Endothelial cell of umbilical vein (primary cell): Measurements from ENCODE around the gene CCDC150. TPM values are rescaled to one million over a fixed set of nuclear protein-coding genes. Genes with fewer than 3 reads are reported as not detected.

Source experiments
- BruUV-seq: library from RNA; stranded (reverse); fragments of 400-500 nt; replicated peaks from 2 replicates; lab custom pipeline; 2021; lab: Mats Ljungman, UMichigan
- CTCF ChIA-PET: fragments of 300-600, 350-600 bp; sonication (Branson Sonifier 250); formaldehyde crosslinking; loops from one replicate; lab custom pipeline; 2021; ENCODE audit warnings: antibody characterized with exemption, inconsistent platforms; lab: Charles Lee
- POLR2A ChIA-PET: fragments of 300-600, 350-600 bp; sonication (Branson Sonifier 250); formaldehyde crosslinking; loops from one replicate; lab custom pipeline; 2021; ENCODE audit warnings: antibody characterized with exemption, inconsistent platforms; lab: Charles Lee
- DNase-seq: peaks from one replicate; pipeline ENCODE4 v3.0.0-alpha.2; 2011; ENCODE audit warnings: low read depth, low spot score
- FAIRE-seq: peaks from 2 replicates; lab custom pipeline; 2011; peaks lifted over from hg19 to GRCh38; lab: Jason Lieb, UNC
- H2AFZ ChIP-seq: 2 replicates; pipeline ENCODE4 v1.6.0; 2012; ENCODE audit warnings: low read depth, low read length, control low read depth, inconsistent platforms
- H3K27ac ChIP-seq: 2 replicates; pipeline ENCODE4 v1.5.1; 2011; ENCODE audit warnings: low read depth, mild to moderate bottlenecking, control low read depth, low read length, moderate library complexity; ENCODE audit not compliant: insufficient read depth
- H3K27me3 ChIP-seq, 2 experiments: 2 replicates each; pipeline versions ENCODE4 v1.6.0 to v1.6.1; 2011; ENCODE audit warnings: low read length in 2 of 2, mixed read lengths in 1 of 2; ENCODE audit not compliant: control insufficient read depth in 2 of 2, insufficient read depth in 2 of 2
- H3K36me3 ChIP-seq, 2 experiments: 2 replicates in 1 of 2; 3 replicates in 1 of 2; pipeline ENCODE4 v1.5.1; 2011; ENCODE audit warnings: low read length in 2 of 2, mild to moderate bottlenecking in 1 of 2, moderate library complexity in 1 of 2; ENCODE audit not compliant: control insufficient read depth in 2 of 2, insufficient read depth in 2 of 2; ENCODE audit errors: extremely low read depth in 1 of 2
- H3K4me1 ChIP-seq: 3 replicates; pipeline ENCODE4 v1.5.1; 2011; ENCODE audit warnings: mild to moderate bottlenecking, low read length; ENCODE audit not compliant: control insufficient read depth, insufficient read depth; ENCODE audit errors: extremely low read depth
- H3K4me2 ChIP-seq: 2 replicates; pipeline ENCODE4 v1.6.1; 2011; ENCODE audit warnings: low read length, control low read depth, mixed read lengths; ENCODE audit not compliant: insufficient read depth
- H3K4me3 ChIP-seq, 3 experiments: fragments of 200-600 bp in 1 of 3; sonication (generic), shearing (Covaris generic) in 1 of 3; replicated peaks in 1 of 3; 2 replicates each; pipeline ENCODE4 v1.5.1; 2011 to 2016; ENCODE audit warnings: control low read depth in 3 of 3, low read length in 3 of 3, mild to moderate bottlenecking in 2 of 3, inconsistent platforms in 1 of 3, low read depth in 1 of 3, moderate library complexity in 1 of 3; ENCODE audit not compliant: insufficient read depth in 1 of 3
- H3K79me2 ChIP-seq: 2 replicates; pipeline ENCODE4 v1.6.0; 2012; ENCODE audit warnings: low read length, inconsistent platforms; ENCODE audit not compliant: control insufficient read depth, insufficient read depth
- H3K9ac ChIP-seq: replicated peaks from 2 replicates; pipeline ENCODE3; 2011; ENCODE audit warnings: low read length, control low read depth; ENCODE audit not compliant: insufficient read depth; ENCODE audit errors: extremely low read depth
- H3K9me1 ChIP-seq: replicated peaks from 3 replicates; pipeline ENCODE4 v1.6.0; 2011; ENCODE audit warnings: mild to moderate bottlenecking, low read length; ENCODE audit not compliant: control insufficient read depth, insufficient read depth; ENCODE audit errors: extremely low read depth
- H3K9me3 ChIP-seq: replicated peaks from 2 replicates; pipeline ENCODE4 v1.5.1; 2012; ENCODE audit warnings: low read length, inconsistent platforms; ENCODE audit not compliant: control insufficient read depth, insufficient read depth
- H4K20me1 ChIP-seq: replicated peaks from 2 replicates; pipeline ENCODE3; 2011; ENCODE audit warnings: mild to moderate bottlenecking, low read length; ENCODE audit not compliant: control insufficient read depth, insufficient read depth; ENCODE audit errors: extremely low read depth
- JUN ChIP-seq: IDR thresholded peaks from 2 replicates; pipeline ENCODE4 v1.6.1; 2011; ENCODE audit warnings: borderline replicate concordance, low read depth; ENCODE audit not compliant: insufficient read length, insufficient read depth
- dilution Hi-C: fragments of 300-500 bp; cut with MboI; formaldehyde crosslinking; loops from one replicate; pipeline ENCODE4 v1.15.0; 2019; ENCODE audit warnings: low sequenced_read_pairs; ENCODE audit not compliant: extremely low pct_ligation_motif_present
- intact Hi-C: fragments of 100-400 bp; cut with micrococcal nuclease; formaldehyde crosslinking; loops from one replicate; pipeline ENCODE4 v1.10.0; 2022
- polyA plus RNA-seq, 4 experiments: library from polyadenylated mRNA; depleted of rRNA in 3 of 4; stranded (reverse) in 3 of 4; unstranded in 1 of 4; fragments of >200 nt; gene quantifications; 2 replicates each; pipeline versions ENCODE4 v1.2.1 to v1.2.3, GENCODE V29; 2011 to 2012; ENCODE audit warnings: missing spikeins in 1 of 4
- total RNA-seq: library from RNA; stranded (reverse); gene quantifications from 2 replicates; pipeline ENCODE4 v1.2.3, GENCODE V29; 2021
- TF ChIP-seq, protein P1 (sequence below), 2 donors: IDR thresholded peaks; 1 replicate in 1 of 2; 2 replicates in 1 of 2; pipeline ENCODE4 v1.5.1; 2011; ENCODE audit warnings: low read length in 2 of 2, mild to moderate bottlenecking in 2 of 2, moderate library complexity in 2 of 2, control low read depth in 1 of 2, inconsistent platforms in 1 of 2, low read depth in 1 of 2; ENCODE audit not compliant: insufficient read depth in 1 of 2; ENCODE audit errors: extremely low read depth in 1 of 2

CCDC150 gene
- total and polyA plus RNA-seq, 2 donors (not counting 3 experiments of a cell fraction or from before 2014, with no cell fraction given): 1.7 to 19.9 TPM

DNA sequence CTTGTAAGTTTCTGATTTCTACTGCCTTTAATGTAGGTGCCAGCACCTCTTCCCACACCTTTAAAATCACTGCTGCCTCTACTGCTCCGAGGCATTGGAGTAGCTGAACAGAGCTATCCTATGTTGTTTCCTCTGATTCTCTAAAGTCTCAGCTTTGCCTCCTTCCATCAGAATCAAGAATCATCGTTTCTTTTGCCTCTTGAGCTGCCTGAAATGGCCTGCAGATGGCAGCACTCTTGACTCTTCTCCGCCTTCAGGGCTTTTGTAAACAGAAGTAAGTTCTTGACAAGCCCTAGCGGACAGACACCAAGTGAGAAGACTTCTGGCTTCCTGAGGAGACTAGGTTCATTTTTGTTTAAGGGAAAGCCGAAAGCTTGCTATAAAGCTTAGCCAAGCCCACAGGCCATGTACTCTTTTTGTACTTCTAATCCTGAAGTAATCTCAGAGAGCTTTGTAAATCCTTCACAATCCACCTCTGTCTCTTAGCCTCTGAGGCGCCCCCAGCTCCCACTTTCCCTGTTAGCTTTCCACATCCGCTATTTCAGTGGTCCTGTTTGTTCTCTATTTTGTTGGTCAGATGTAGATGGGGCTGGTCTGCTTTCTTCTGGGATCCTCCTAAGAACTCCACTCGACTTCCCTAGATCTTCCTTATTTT is 111.6 kb downstream of the CCDC150 start:
- no peak overlapping the region for H3K4me3 ChIP-seq
- POLR2A ChIA-PET: interaction anchor here (0.6 kb wide), 1 partner anchor 14 kb away, joined by 4 read pairs; no protein-coding TSS in a partner anchor
- no peak overlapping the region for H3K9ac ChIP-seq
- no peaks in the 10 kb centered on the region for H3K79me2 ChIP-seq
- BruUV-seq: no TSS peak
- CTCF ChIA-PET: interaction anchor here (0.6 to 1.8 kb wide), 37 partner anchors 9 to 1546 kb away, joined by 3 to 27 read pairs (median 4); partner anchors contain the start of genes CCDC150 and HECW2
- no peaks in the 10 kb centered on the region for H3K4me1 ChIP-seq
- TF ChIP-seq JUN: no peak
- TF ChIP-seq, protein P1, sequence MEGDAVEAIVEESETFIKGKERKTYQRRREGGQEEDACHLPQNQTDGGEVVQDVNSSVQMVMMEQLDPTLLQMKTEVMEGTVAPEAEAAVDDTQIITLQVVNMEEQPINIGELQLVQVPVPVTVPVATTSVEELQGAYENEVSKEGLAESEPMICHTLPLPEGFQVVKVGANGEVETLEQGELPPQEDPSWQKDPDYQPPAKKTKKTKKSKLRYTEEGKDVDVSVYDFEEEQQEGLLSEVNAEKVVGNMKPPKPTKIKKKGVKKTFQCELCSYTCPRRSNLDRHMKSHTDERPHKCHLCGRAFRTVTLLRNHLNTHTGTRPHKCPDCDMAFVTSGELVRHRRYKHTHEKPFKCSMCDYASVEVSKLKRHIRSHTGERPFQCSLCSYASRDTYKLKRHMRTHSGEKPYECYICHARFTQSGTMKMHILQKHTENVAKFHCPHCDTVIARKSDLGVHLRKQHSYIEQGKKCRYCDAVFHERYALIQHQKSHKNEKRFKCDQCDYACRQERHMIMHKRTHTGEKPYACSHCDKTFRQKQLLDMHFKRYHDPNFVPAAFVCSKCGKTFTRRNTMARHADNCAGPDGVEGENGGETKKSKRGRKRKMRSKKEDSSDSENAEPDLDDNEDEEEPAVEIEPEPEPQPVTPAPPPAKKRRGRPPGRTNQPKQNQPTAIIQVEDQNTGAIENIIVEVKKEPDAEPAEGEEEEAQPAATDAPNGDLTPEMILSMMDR (IDR thresholded peaks at IDR 0.05; ENCODE audit: extremely low read depth in 1 of 2, insufficient read depth in 1 of 2, low read depth in 1 of 2, low read length in 2 of 2): peak; percentile 80 to 90
- H3K27me3 ChIP-seq: no peaks in the 10 kb centered on the region
- no peaks in the 10 kb centered on the region for H4K20me1 ChIP-seq
- peak; percentile 77 for DNase-seq
- no peak overlapping the region for H3K27ac ChIP-seq
- H3K9me3 ChIP-seq: no peaks in the 10 kb centered on the region
- intact Hi-C loops (loop anchor here (2.0 to 10.0 kb wide), 5 partner anchors 158 to 1024 kb away; partner anchors contain the start of gene HECW2), dilution Hi-C loops (no loop called here)
- H2AFZ ChIP-seq: peak overlapping the region; percentile 23
- FAIRE-seq: peak; percentile 94
- no peak overlapping the region for H3K4me2 ChIP-seq
- no peaks in the 10 kb centered on the region for H3K9me1 ChIP-seq
- H3K36me3 ChIP-seq: no peaks in the 10 kb centered on the region
